ENCODE results near the gene PRR22.

GRCh38 chr19:5784581-5785147 is at the start of gene PRR22:
- TF ChIP-seq, protein P1, sequence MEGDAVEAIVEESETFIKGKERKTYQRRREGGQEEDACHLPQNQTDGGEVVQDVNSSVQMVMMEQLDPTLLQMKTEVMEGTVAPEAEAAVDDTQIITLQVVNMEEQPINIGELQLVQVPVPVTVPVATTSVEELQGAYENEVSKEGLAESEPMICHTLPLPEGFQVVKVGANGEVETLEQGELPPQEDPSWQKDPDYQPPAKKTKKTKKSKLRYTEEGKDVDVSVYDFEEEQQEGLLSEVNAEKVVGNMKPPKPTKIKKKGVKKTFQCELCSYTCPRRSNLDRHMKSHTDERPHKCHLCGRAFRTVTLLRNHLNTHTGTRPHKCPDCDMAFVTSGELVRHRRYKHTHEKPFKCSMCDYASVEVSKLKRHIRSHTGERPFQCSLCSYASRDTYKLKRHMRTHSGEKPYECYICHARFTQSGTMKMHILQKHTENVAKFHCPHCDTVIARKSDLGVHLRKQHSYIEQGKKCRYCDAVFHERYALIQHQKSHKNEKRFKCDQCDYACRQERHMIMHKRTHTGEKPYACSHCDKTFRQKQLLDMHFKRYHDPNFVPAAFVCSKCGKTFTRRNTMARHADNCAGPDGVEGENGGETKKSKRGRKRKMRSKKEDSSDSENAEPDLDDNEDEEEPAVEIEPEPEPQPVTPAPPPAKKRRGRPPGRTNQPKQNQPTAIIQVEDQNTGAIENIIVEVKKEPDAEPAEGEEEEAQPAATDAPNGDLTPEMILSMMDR (conservative IDR thresholded peaks at IDR 0.05; ENCODE audit: low read length), result no peak
- no peak for TF ChIP-seq EZH2phosphoT487 (IDR thresholded peaks at IDR 0.05; ENCODE audit: borderline replicate concordance, low read depth, low read length)
